Gastroesophageal sphincter (tissue), 3 donors: ENCODE results near the gene USP31.

Experiments
- CTCF ChIP-seq, 4 experiments: fragments of 200-600 bp in 2 of 4; fragments of 450-650 bp in 2 of 4; sonication (generic) in 1 of 4; IDR thresholded peaks; one replicate each; pipeline ENCODE4 v1.5.1; 2017 to 2019; ENCODE audit warnings: antibody characterized with exemption in 4 of 4, mild to moderate bottlenecking in 2 of 4, moderate library complexity in 2 of 4
- POLR2A ChIP-seq, 2 donors: fragments of 450-650 bp; IDR thresholded peaks; one replicate each; pipeline ENCODE4 v1.6.1; 2017; ENCODE audit warnings: antibody characterized with exemption in 2 of 2, mild to moderate bottlenecking in 2 of 2, moderate library complexity in 1 of 2

- TF ChIP-seq POLR2A (IDR thresholded peaks at IDR 0.05) (no peak), CTCF (IDR thresholded peaks at IDR 0.05) (no peak)
These were observed 57.0 kb downstream of the USP31 start for GRCh38 chr16:23092072-23092800.
